ENCODE data around the gene CASS4. TPM values are rescaled to one million over a fixed set of nuclear protein-coding genes. Genes with fewer than 3 reads are reported as not detected.

The CASS4 gene
- polyA plus RNA-seq, 2 of the 4 experiments (the other 2 are of a cell fraction) = 0.09 TPM

- POLR2A ChIA-PET = no interaction called here
- Histone ChIP-seq H3K4me2 (no peak overlapping the region), H3K9me3 (no peaks in the 10 kb centered on the region), H3K4me1 (no peaks in the 10 kb centered on the region), H3K27ac (no peak overlapping the region), H3K4me3 (no peak overlapping the region)
- CTCF ChIA-PET = interaction anchor here (0.7 to 1.0 kb wide), 2 partner anchors 10 to 17 kb away, joined by 3 read pairs; no protein-coding TSS in a partner anchor
- ATAC-seq (no peak), DNase-seq (ENCODE audit: low read depth in 1 of 2, low spot score in 1 of 2) (no peak), FAIRE-seq (no peak)
- TF ChIP-seq CHD2 (IDR thresholded peaks at IDR 0.05; ENCODE audit: low read length, partially characterized antibody) = no peak
- TF ChIP-seq TFCP2L1 (CRISPR knock-in tag; IDR thresholded peaks at IDR 0.05) = no peak
- TF ChIP-seq ATOH8 (CRISPR knock-in tag; IDR thresholded peaks at IDR 0.05; ENCODE audit: low read depth) = no peak
- TF ChIP-seq CBX2 (IDR thresholded peaks at IDR 0.05; ENCODE audit: borderline replicate concordance, low read depth) = no peak
- no peak for TF ChIP-seq BCL3 (IDR thresholded peaks at IDR 0.05)
- TF ChIP-seq KDM5A (IDR thresholded peaks at IDR 0.05) = no peak
- TF ChIP-seq RFX5 (IDR thresholded peaks at IDR 0.05) = no peak
- TF ChIP-seq HES2 (IDR thresholded peaks at IDR 0.05) = no peak
- TF ChIP-seq MAFK (IDR thresholded peaks at IDR 0.05; ENCODE audit: partially characterized antibody) = no peak
- no peak for TF ChIP-seq HMGXB4 (CRISPR knock-in tag; IDR thresholded peaks at IDR 0.05; ENCODE audit: borderline replicate concordance)
- no peak for TF ChIP-seq SMC3 (IDR thresholded peaks at IDR 0.05)
- TF ChIP-seq ZFP36 (IDR thresholded peaks at IDR 0.05; ENCODE audit: borderline replicate concordance, partially characterized antibody) = no peak
- no peak for TF ChIP-seq E2F6 (IDR thresholded peaks at IDR 0.05; ENCODE audit: borderline replicate concordance, low read depth)
- TF ChIP-seq CTCF (IDR thresholded peaks at IDR 0.05) = no peak
- 90% methylated on average over 12 of the region's 12 CpGs for WGBS (ENCODE audit: missing lambda C conversion rate)
Observed at GRCh38 chr20:56414842-56415765, 3.0 kb downstream of the CASS4 start.

- CTCF ChIA-PET = interaction anchor here (0.9 to 1.3 kb wide), 2 partner anchors 8 to 19 kb away, joined by 3 to 6 read pairs; no protein-coding TSS in a partner anchor
- Histone ChIP-seq H3K4me2 (no peak overlapping the region), H3K9me3 (no peaks in the 10 kb centered on the region), H3K4me3 (no peak overlapping the region), H3K27ac (no peak overlapping the region), H3K4me1 (peaks cover 5% of the 10 kb centered on the region; the same call in 2 of the 3 replicates)
- no peak for DNase-seq (ENCODE audit: low read depth in 1 of 2, low spot score in 1 of 2)
- no peak for ATAC-seq
- FAIRE-seq = no peak
- POLR2A ChIA-PET = no interaction called here
- 87% methylated on average over 7 of the region's 7 CpGs for WGBS (ENCODE audit: missing lambda C conversion rate)
- TF ChIP-seq REST (IDR thresholded peaks at IDR 0.05) = no peak
- TF ChIP-seq MAFK (IDR thresholded peaks at IDR 0.05; ENCODE audit: partially characterized antibody) = no peak
- no peak for TF ChIP-seq BCL3 (IDR thresholded peaks at IDR 0.05)
- TF ChIP-seq E2F6 (IDR thresholded peaks at IDR 0.05; ENCODE audit: borderline replicate concordance, low read depth) = no peak
- TF ChIP-seq RARB (CRISPR knock-in tag; IDR thresholded peaks at IDR 0.05) = no peak
- no peak for TF ChIP-seq KDM1A (IDR thresholded peaks at IDR 0.05; ENCODE audit: low read depth)
- no peak for TF ChIP-seq EHF (CRISPR knock-in tag; IDR thresholded peaks at IDR 0.05)
- TF ChIP-seq ATOH8 (CRISPR knock-in tag; IDR thresholded peaks at IDR 0.05; ENCODE audit: low read depth) = no peak
- no peak for TF ChIP-seq FOXS1 (CRISPR knock-in tag; IDR thresholded peaks at IDR 0.05)
Observed at GRCh38 chr20:56417402-56417801, 5.3 kb downstream of the CASS4 start.
